ENCODE results near the gene INPP5D.

GRCh38 chr2:233234996-233235395 lies 174.9 kb downstream of the INPP5D start:
- no peak for TF ChIP-seq CTCF (IDR thresholded peaks at IDR 0.05; ENCODE audit: low read depth, low read length)
- no peak for TF ChIP-seq EZH2phosphoT487 (IDR thresholded peaks at IDR 0.05; ENCODE audit: low read depth)

Data from OCI-LY3 (cell line).